Esophagus muscularis mucosa (tissue), 4 donors: Measurements from ENCODE around the gene CTSZ. TPM values are rescaled to one million over a fixed set of nuclear protein-coding genes. Genes with fewer than 3 reads are reported as not detected.

Experiments used
- DNase-seq: peaks from one replicate; pipeline ENCODE4 v3.0.0-alpha.2; 2017; ENCODE audit errors: extremely low spot score
- H3K27ac ChIP-seq, 4 donors: fragments of 200-600 bp; sonication (generic); replicated peaks in 1 of 4; 1 replicate in 3 of 4; 2 replicates in 1 of 4; pipeline ENCODE4 v1.5.1; 2016 to 2019; ENCODE audit warnings: mild to moderate bottlenecking in 1 of 4
- H3K27me3 ChIP-seq, 4 donors: fragments of 200-600 bp; sonication (generic); one replicate each; pipeline versions ENCODE4 v1.5.1 to v1.6.0; 2016 to 2019
- H3K36me3 ChIP-seq, 4 donors: fragments of 200-600 bp; sonication (generic); one replicate each; pipeline ENCODE4 v1.5.1; 2016 to 2019
- H3K4me1 ChIP-seq, 4 donors: fragments of 200-600 bp; sonication (generic); one replicate each; pipeline ENCODE4 v1.5.1; 2016 to 2019
- H3K4me3 ChIP-seq, 4 donors: fragments of 200-600 bp; sonication (generic); 1 replicate in 2 of 4; 2 replicates in 2 of 4; pipeline ENCODE4 v1.5.1; 2016 to 2019; ENCODE audit warnings: mild to moderate bottlenecking in 4 of 4, moderate library complexity in 1 of 4
- H3K9me3 ChIP-seq, 4 donors: fragments of 200-600 bp; sonication (generic); 1 replicate in 3 of 4; 2 replicates in 1 of 4; pipeline ENCODE4 v1.5.1; 2016 to 2019
- CTCF ChIP-seq, 3 experiments: fragments of 200-600 bp in 2 of 3; fragments of 450-650 bp in 1 of 3; sonication (generic) in 2 of 3; IDR thresholded peaks; one replicate each; pipeline ENCODE4 v1.5.1; 2017 to 2019; ENCODE audit warnings: antibody characterized with exemption in 3 of 3, mild to moderate bottlenecking in 2 of 3, moderate library complexity in 1 of 3
- EP300 ChIP-seq: sonication (generic); formaldehyde crosslinking; IDR thresholded peaks from one replicate; pipeline ENCODE4 v1.6.1; 2017; ENCODE audit warnings: antibody characterized with exemption
- POLR2A ChIP-seq: fragments of 450-650 bp; IDR thresholded peaks from one replicate; pipeline ENCODE4 v1.6.1; 2017; ENCODE audit warnings: antibody characterized with exemption, moderate library complexity, mild to moderate bottlenecking, low read depth
- POLR2AphosphoS5 ChIP-seq, 2 donors: sonication (generic); formaldehyde crosslinking; IDR thresholded peaks; one replicate each; pipeline ENCODE4 v1.6.1; 2017; ENCODE audit warnings: antibody characterized with exemption in 2 of 2
- WGBS: methylation state at CpG from one replicate; pipeline ENCODE4 v1.1.5; 2018; 5-methylcytosine and 5-hydroxymethylcytosine counted together
- intact Hi-C: fragments of 100-400 bp; cut with DNase I; formaldehyde crosslinking; loops from one replicate; pipeline ENCODE4 v1.15.1; 2023
- total RNA-seq, 4 donors: library from RNA; depleted of rRNA; stranded (reverse); fragments of >200 nt; gene quantifications; one replicate each; pipeline versions ENCODE4 v1.1.0 to v1.2.1, GENCODE V29; 2016

Gene CTSZ
- total RNA-seq, 4 donors from 2014 or later = 136 to 267 (median 190) TPM

GRCh38 chr20:59039233-59039632 is 32.2 kb upstream of the CTSZ start:
- Histone ChIP-seq H3K36me3 (peaks cover 26 to 49% (median 38%) of the 10 kb centered on the region in 4 donors), H3K27me3 (no peaks in the 10 kb centered on the region), H3K4me1 (peaks cover 32 to 41% (median 37%) of the 10 kb centered on the region in 4 donors), H3K9me3 (no peaks in the 10 kb centered on the region), H3K27ac (no peak overlapping the region), H3K4me3 (no peak overlapping the region)
- no peak for TF ChIP-seq POLR2AphosphoS5 (IDR thresholded peaks at IDR 0.05)
- TF ChIP-seq EP300 = no peak
- TF ChIP-seq CTCF (IDR thresholded peaks at IDR 0.05) = no peak
- no peak for TF ChIP-seq POLR2A
- DNase-seq = no peak
- intact Hi-C loops = loop anchor here (10.0 kb wide), 1 partner anchor 734 kb away; the partner anchor contains the start of gene RAB22A
- WGBS = 72% methylated on average over 1 of the region's 1 CpG

- Histone ChIP-seq H3K4me1 (peaks cover 27 to 41% (median 33%) of the 10 kb centered on the region in 4 donors), H3K27me3 (no peaks in the 10 kb centered on the region), H3K36me3 (peaks cover 26 to 49% (median 42%) of the 10 kb centered on the region in 4 donors), H3K27ac (no peak overlapping the region), H3K4me3 (no peak overlapping the region), H3K9me3 (no peaks in the 10 kb centered on the region)
- TF ChIP-seq POLR2A = no peak
- no peak for TF ChIP-seq POLR2AphosphoS5 (IDR thresholded peaks at IDR 0.05)
- TF ChIP-seq EP300 = no peak
- 89% methylated on average over 12 of the region's 12 CpGs for WGBS
- intact Hi-C loops = loop anchor here (10.0 kb wide), 1 partner anchor 733 kb away; the partner anchor contains the start of gene RAB22A
- peak; percentile 70 for DNase-seq
Measured at GRCh38 chr20:59037386-59037785, 30.3 kb upstream of the CTSZ start.

- peaks cover 26 to 49% (median 41%) of the 10 kb centered on the region in 4 donors for H3K36me3 ChIP-seq
- TF ChIP-seq POLR2A = no peak
- no peak for TF ChIP-seq POLR2AphosphoS5 (IDR thresholded peaks at IDR 0.05)
- no peak for TF ChIP-seq CTCF (IDR thresholded peaks at IDR 0.05)
- TF ChIP-seq EP300 = no peak
- intact Hi-C loops = loop anchor here (10.0 kb wide), 1 partner anchor 731 kb away; the partner anchor contains the start of gene RAB22A
- no peak overlapping the region for H3K27ac ChIP-seq
- WGBS = 93% methylated on average over 3 of the region's 3 CpGs
- DNase-seq = no peak
- H3K9me3 ChIP-seq = no peaks in the 10 kb centered on the region
- no peak overlapping the region for H3K4me3 ChIP-seq
- H3K27me3 ChIP-seq = no peaks in the 10 kb centered on the region
- H3K4me1 ChIP-seq = peaks cover 23 to 34% (median 30%) of the 10 kb centered on the region in 4 donors
Measured at GRCh38 chr20:59035381-59035780, 28.3 kb upstream of the CTSZ start.

- H3K27me3 ChIP-seq = no peaks in the 10 kb centered on the region
- H3K9me3 ChIP-seq = no peaks in the 10 kb centered on the region
- no peak for TF ChIP-seq POLR2A
- H3K4me1 ChIP-seq = peaks cover 28 to 39% (median 35%) of the 10 kb centered on the region in 4 donors
- peak; percentile 12 for DNase-seq
- peaks cover 33 to 64% (median 52%) of the 10 kb centered on the region in 4 donors for H3K36me3 ChIP-seq
- no peak overlapping the region for H3K4me3 ChIP-seq
- WGBS = 86% methylated on average over 2 of the region's 2 CpGs
- no peak overlapping the region for H3K27ac ChIP-seq
- intact Hi-C loops = loop anchor here (5.0 to 10.0 kb wide), 3 partner anchors 51 to 729 kb away; partner anchors contain the start of genes NELFCD and RAB22A
Measured at GRCh38 chr20:59033616-59034165, 26.6 kb upstream of the CTSZ start.

- intact Hi-C loops = loop anchor here (5.0 to 10.0 kb wide), 3 partner anchors 51 to 728 kb away; partner anchors contain the start of genes NELFCD and RAB22A
- 95% methylated on average over 1 of the region's 1 CpG for WGBS
- H3K9me3 ChIP-seq = no peaks in the 10 kb centered on the region
- peak overlapping the region; percentile 79 to 89 (median 86) for H3K4me3 ChIP-seq
- DNase-seq = no peak
- TF ChIP-seq POLR2A (no peak), EP300 (no peak)
- peak overlapping the region; percentile 87 to 93 (median 90) for H3K27ac ChIP-seq
- peaks cover 32 to 45% (median 41%) of the 10 kb centered on the region in 4 donors for H3K4me1 ChIP-seq
- peaks cover 33 to 67% (median 54%) of the 10 kb centered on the region in 4 donors for H3K36me3 ChIP-seq
- H3K27me3 ChIP-seq = no peaks in the 10 kb centered on the region
Measured at GRCh38 chr20:59033093-59033492, 26.0 kb upstream of the CTSZ start.

GRCh38 chr20:59032713-59033059 is 25.6 kb upstream of the CTSZ start:
- H3K27ac ChIP-seq = peak overlapping the region; percentile 87 to 93 (median 90)
- no peaks in the 10 kb centered on the region for H3K9me3 ChIP-seq
- H3K4me3 ChIP-seq = peak overlapping the region; percentile 79 to 89 (median 86)
- H3K27me3 ChIP-seq = no peaks in the 10 kb centered on the region
- WGBS = 1% methylated on average over 10 of the region's 13 CpGs
- TF ChIP-seq CTCF (IDR thresholded peaks at IDR 0.05) = peak in 1 of 3 experiments; percentile 52
- no peak for TF ChIP-seq EP300
- peaks cover 33 to 67% (median 52%) of the 10 kb centered on the region in 4 donors for H3K36me3 ChIP-seq
- peaks cover 35 to 49% (median 46%) of the 10 kb centered on the region in 4 donors for H3K4me1 ChIP-seq
- intact Hi-C loops = loop anchor here (5.0 to 10.0 kb wide), 3 partner anchors 50 to 728 kb away; partner anchors contain the start of genes NELFCD and RAB22A
- no peak for DNase-seq
